AG04450 (cell line): ENCODE measurements around the gene B3GAT1. TPM values are rescaled to one million over a fixed set of nuclear protein-coding genes. Genes with fewer than 3 reads are reported as not detected.

Experiments used
- CTCF ChIA-PET: fragments of 300-600, 350-600 bp; formaldehyde crosslinking; extraction: SDS; loops from one replicate; lab custom pipeline; 2022; ENCODE audit warnings: antibody characterized with exemption, inconsistent platforms; lab: Charles Lee
- POLR2A ChIA-PET: fragments of 350-600 bp; formaldehyde crosslinking; extraction: SDS; loops from one replicate; lab custom pipeline; 2021; ENCODE audit warnings: antibody characterized with exemption, inconsistent platforms; lab: Yijun Ruan, JAX
- DNase-seq: peaks from one replicate; pipeline ENCODE4 v3.0.0-alpha.2; 2011; ENCODE audit warnings: low read depth, low spot score
- H3K27ac ChIP-seq: one replicate; pipeline ENCODE4 v1.5.1; 2012; ENCODE audit warnings: low read depth, low read length, control low read depth
- H3K27me3 ChIP-seq: one replicate; pipeline ENCODE4 v1.6.0; 2012; ENCODE audit warnings: low read length; ENCODE audit not compliant: control insufficient read depth, insufficient read depth
- H3K4me3 ChIP-seq: 2 replicates; pipeline ENCODE4 v1.5.1; 2011; ENCODE audit warnings: mild to moderate bottlenecking, low read depth, low read length, control low read depth
- H3K9me3 ChIP-seq: 2 replicates; pipeline ENCODE4 v1.5.1; 2012; ENCODE audit warnings: low read length; ENCODE audit not compliant: control insufficient read depth, insufficient read depth
- polyA plus RNA-seq: library from polyadenylated mRNA; depleted of rRNA; stranded (reverse); fragments of >200 nt; gene quantifications from 2 replicates; pipeline ENCODE4 v1.2.3, GENCODE V29; 2011
- TF ChIP-seq, protein P1 (sequence below): IDR thresholded peaks from 2 replicates; pipeline ENCODE4 v1.5.1; 2011; ENCODE audit warnings: low read depth, low read length, control low read depth, inconsistent platforms

The B3GAT1 gene
- polyA plus RNA-seq, 1 experiment: not detected

DNA sequence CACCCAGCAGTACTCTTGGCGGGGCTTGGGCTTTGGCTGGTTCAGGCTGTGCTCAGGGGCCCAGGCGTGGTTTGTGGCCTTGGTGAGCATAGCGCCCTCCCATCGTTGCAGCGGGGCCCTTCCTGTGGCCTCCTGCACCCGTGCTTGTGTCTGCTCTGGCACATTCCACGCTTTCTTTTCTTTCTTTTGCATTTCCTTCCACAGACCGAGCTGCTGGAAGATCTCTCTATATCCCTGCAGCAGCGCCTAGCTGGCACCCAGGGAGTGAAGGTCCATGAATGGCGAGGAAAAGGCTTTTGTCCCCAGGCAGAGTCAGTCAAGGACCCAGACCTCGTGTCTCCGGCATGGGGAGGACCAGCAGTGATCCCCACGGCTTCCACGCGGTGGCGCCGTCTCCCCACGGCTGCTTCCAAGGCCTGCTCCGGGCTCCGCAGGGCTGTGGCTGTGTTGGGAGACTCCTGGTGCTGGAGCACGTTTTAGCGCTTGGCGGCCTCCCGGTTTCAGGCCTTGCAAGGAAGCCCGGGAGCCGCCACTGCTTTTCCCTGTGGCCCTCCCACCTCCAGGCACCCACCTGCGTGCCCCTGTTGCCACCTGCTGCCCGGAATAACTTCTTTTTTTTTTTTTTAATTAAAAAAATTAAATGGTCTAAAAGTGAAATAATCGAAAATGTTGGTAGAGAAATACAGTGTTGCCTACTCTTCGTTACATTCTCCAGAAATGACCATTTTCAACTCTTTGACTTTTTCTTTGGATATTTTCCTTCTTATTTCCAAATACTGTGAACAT lies 51.8 kb downstream of the B3GAT1 start:
- TF ChIP-seq, protein P1, sequence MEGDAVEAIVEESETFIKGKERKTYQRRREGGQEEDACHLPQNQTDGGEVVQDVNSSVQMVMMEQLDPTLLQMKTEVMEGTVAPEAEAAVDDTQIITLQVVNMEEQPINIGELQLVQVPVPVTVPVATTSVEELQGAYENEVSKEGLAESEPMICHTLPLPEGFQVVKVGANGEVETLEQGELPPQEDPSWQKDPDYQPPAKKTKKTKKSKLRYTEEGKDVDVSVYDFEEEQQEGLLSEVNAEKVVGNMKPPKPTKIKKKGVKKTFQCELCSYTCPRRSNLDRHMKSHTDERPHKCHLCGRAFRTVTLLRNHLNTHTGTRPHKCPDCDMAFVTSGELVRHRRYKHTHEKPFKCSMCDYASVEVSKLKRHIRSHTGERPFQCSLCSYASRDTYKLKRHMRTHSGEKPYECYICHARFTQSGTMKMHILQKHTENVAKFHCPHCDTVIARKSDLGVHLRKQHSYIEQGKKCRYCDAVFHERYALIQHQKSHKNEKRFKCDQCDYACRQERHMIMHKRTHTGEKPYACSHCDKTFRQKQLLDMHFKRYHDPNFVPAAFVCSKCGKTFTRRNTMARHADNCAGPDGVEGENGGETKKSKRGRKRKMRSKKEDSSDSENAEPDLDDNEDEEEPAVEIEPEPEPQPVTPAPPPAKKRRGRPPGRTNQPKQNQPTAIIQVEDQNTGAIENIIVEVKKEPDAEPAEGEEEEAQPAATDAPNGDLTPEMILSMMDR: peak; percentile 67
- no peak for DNase-seq
- ChIA-PET CTCF (no interaction called here), POLR2A (no interaction called here)
- no peak overlapping the region for H3K4me3 ChIP-seq
- no peak overlapping the region for H3K27ac ChIP-seq
- H3K9me3 ChIP-seq: peaks cover 13% of the 10 kb centered on the region; the same call in 1 of the 2 replicates
- no peaks in the 10 kb centered on the region for H3K27me3 ChIP-seq

DNA sequence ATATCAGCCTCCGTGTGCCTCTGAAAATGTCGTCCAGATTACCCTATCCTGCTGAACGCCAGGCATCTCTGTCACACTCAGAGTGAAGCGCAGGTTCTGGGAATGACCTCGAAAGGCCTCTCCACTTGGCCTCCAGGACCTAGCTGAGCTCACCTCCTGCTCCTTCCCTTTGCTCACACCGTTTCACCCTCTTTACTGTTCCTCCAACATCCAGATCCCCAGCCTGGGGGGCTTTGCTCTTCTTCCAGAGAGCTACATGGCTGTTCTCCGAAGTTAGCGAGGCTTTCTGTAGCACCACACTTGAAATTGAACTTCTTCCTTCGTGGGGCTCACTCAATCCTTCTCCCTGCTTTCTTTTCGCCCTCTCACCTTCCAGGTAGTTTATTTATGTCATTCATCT lies 52.4 kb downstream of the B3GAT1 start:
- TF ChIP-seq, protein P1: no peak
- peaks cover 8% of the 10 kb centered on the region; the same call in 1 of the 2 replicates for H3K9me3 ChIP-seq
- no peak for DNase-seq
- H3K27me3 ChIP-seq: no peaks in the 10 kb centered on the region
- CTCF ChIA-PET: no interaction called here
- POLR2A ChIA-PET: no interaction called here
- no peak overlapping the region for H3K4me3 ChIP-seq
- no peak overlapping the region for H3K27ac ChIP-seq

DNA sequence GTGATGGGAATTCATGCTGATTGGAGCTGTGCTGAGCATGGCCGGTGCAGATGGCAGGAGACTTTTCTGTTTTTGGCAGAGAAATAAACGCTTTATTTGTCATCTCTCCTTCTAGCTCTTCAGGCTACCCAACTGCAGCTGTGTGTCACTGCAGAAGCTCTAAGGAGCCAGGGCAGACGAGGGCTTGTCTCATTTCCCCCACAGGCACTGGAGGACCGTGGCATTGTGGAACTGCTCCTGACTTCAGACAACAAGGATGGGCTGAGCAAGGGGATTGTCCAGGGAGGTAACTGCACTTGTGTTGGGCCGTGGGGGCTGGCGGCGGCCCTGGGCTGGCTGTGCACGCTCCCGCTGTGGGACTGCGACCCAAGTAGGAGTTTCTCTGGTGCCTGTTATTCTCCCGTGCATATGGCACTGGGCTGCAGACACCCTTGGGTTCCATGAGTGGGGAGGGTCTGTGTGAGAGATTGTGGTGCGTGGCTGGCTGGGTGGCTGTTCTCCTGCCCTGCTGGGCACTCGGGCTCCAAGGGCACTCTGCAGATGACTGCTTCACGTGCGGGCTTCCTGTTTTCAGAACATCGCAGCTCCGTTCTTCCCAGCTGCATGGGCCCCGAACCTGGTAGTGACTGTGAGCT lies 53.1 kb downstream of the B3GAT1 start:
- Histone ChIP-seq H3K9me3 (peaks cover 8% of the 10 kb centered on the region; the same call in 1 of the 2 replicates), H3K4me3 (no peak overlapping the region), H3K27ac (no peak overlapping the region), H3K27me3 (no peaks in the 10 kb centered on the region)
- POLR2A ChIA-PET: no interaction called here
- no peak for DNase-seq
- CTCF ChIA-PET: interaction anchor here (0.5 kb wide), 1 partner anchor 1453 kb away, joined by 3 read pairs; no protein-coding TSS in a partner anchor
- TF ChIP-seq, protein P1: no peak

DNA sequence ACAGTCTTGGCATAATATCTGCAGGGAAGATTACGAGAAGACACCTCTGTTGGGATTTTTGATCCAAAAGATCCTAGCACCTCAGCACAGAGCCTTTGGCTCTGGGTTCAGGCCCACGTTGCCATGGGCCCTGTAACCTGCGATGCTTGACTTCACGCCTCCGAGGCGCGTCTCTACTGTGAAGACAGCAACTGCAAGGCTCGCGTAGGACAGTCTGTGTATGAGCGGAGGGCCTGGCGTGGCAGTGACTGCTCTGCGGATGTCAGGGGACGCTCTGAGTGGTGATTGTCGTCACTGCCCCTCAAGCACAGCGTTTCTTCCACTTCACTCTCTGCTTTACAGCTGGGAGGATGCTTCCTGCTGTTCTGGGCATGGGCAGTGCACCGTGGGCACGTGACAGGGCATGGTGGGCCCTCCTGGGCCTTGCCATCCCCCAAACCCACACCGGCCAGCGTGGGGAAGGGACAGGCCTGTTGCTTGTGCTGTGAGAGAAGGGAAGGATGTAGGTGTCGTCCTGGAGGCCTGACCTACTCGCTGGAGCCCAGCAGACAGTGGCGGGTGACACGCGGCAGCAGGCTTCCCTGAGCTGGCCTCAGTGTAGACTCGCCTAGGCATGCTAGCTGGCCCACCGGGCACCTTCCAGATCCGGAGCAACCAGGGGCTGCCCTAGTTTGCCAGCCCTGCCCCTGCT lies 53.7 kb downstream of the B3GAT1 start:
- POLR2A ChIA-PET: no interaction called here
- Histone ChIP-seq H3K4me3 (no peak overlapping the region), H3K27me3 (no peaks in the 10 kb centered on the region), H3K27ac (no peak overlapping the region), H3K9me3 (peaks cover 8% of the 10 kb centered on the region; the same call in 1 of the 2 replicates)
- no peak for DNase-seq
- CTCF ChIA-PET: no interaction called here
- TF ChIP-seq, protein P1: no peak
